Inferior parietal cortex (tissue), 1 donor: ENCODE results near the gene RERE.
A peak's percentile ranks its signal among the peaks of the same experiment; 100 is the strongest.
"Not testable (repeated sequence)": the region's sequence is repeated elsewhere in the genome, so short reads cannot be mapped to it uniquely, and the experiment has no call there.

ENCODE experiments used
- DNase-seq: peaks from one replicate; pipeline ENCODE4 v3.0.0-alpha.2; 2016; ENCODE audit errors: extremely low spot score

The RERE gene

GRCh38 chr1:8844501-8845006 is 27.1 kb upstream of the RERE start:
- no peak for DNase-seq

GRCh38 chr1:8841395-8841794 is 24.0 kb upstream of the RERE start:
- no peak for DNase-seq

- DNase-seq: no peak
These were observed 22.6 kb upstream of the RERE start for GRCh38 chr1:8839990-8840389.

GRCh38 chr1:8835941-8836643 is 18.7 kb upstream of the RERE start:
- DNase-seq: no peak

GRCh38 chr1:8831340-8831739 is 13.9 kb upstream of the RERE start:
- no peak for DNase-seq

- DNase-seq: not testable (repeated sequence)
These were observed 13.3 kb upstream of the RERE start for GRCh38 chr1:8830732-8831131.

GRCh38 chr1:8825985-8826481 is 8.6 kb upstream of the RERE start:
- DNase-seq: no peak

- DNase-seq: no peak
These were observed 5.8 kb upstream of the RERE start for GRCh38 chr1:8823295-8823664.

- no peak for DNase-seq
These were observed 5.2 kb upstream of the RERE start for GRCh38 chr1:8822373-8823294.

GRCh38 chr1:8821084-8821483 is 3.6 kb upstream of the RERE start:
- DNase-seq: no peak

- not testable (repeated sequence) for DNase-seq
These were observed 1.3 kb upstream of the RERE start for GRCh38 chr1:8818789-8819188.

- DNase-seq: no peak
These were observed 910 bp upstream of the RERE start for GRCh38 chr1:8818325-8818775.

- DNase-seq: no peak
These were observed 519 bp downstream of the RERE start for GRCh38 chr1:8816831-8817411.

GRCh38 chr1:8816264-8816663 is 1.2 kb downstream of the RERE start:
- DNase-seq: peak; percentile 58

GRCh38 chr1:8815582-8816151 is 1.8 kb downstream of the RERE start:
- peak; percentile 67 for DNase-seq

- peak; percentile 52 for DNase-seq
These were observed 2.6 kb downstream of the RERE start for GRCh38 chr1:8814865-8815264.

GRCh38 chr1:8813991-8814390 is 3.4 kb downstream of the RERE start:
- no peak for DNase-seq

- no peak for DNase-seq
These were observed 4.2 kb downstream of the RERE start for GRCh38 chr1:8813016-8813763.

GRCh38 chr1:8812081-8812480 is 5.4 kb downstream of the RERE start:
- DNase-seq: no peak

- DNase-seq: no peak
These were observed 6.5 kb downstream of the RERE start for GRCh38 chr1:8810987-8811386.

GRCh38 chr1:8809342-8809736 is 8.1 kb downstream of the RERE start:
- no peak for DNase-seq
